Measurements from ENCODE around the gene MAP2K1. TPM values are rescaled to one million over a fixed set of nuclear protein-coding genes. Genes with fewer than 3 reads are reported as not detected.
A peak's percentile ranks its signal among the peaks of the same experiment; 100 is the strongest.

The MAP2K1 gene
- total and polyA plus RNA-seq, 9 of the 15 experiments (the other 6 are each of a cell fraction or from before 2014, with no cell fraction given) = 7.5 to 58.3 (median 30.0) TPM

DNA sequence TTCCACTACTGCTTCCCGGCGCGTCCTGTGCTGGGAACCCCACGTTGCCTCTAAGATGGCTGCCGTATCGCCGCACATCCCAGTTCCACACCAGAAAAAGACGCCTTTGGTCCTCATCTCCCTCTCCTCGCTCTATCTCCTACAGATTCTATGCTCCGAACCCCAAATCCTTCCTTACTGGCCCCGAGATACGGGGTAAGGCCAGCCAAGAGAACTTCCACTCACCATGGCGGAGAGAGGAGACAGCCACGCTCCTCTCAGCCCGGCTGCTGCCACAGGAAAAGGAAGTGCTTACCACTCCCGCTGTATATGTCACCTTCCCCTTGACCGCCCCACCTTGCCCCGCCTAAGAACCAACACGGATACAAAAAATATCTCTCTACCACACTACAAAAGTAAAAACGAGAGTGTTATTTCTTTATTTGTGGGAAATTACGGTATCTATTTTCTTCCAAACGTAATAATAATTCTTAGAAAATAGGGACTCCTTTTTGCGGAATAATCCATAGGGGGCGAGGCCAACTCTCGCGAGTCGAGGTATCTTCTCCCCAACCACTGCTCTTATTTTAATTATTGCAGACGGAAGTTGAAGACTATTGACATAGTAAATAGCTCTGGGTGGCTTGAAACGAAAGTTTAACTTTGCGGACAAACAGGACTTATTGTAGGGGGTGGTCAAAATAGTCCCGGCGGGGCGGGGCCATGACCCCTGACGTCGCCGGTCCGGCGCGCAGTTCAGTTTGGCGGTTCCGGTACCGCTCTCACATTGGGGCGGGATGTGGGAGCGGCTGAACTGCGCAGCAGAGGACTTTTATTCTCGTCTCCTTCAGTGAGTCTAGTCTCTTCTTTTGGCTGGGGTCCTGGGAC lies 118.1 kb downstream of the MAP2K1 start, which contains the start of the genes RPL4 and ZWILCH (continued):
- TF ChIP-seq ZNF696 (CRISPR knock-in tag; conservative IDR thresholded peaks at IDR 0.05) (no peak), ARID2 (IDR thresholded peaks at IDR 0.05) (0 out of 2 replicates have a peak, but pooled peaks have one; percentile 32), CEBPZ (IDR thresholded peaks at IDR 0.05; ENCODE audit: borderline replicate concordance, low read depth, low read length) (no peak), DPF2 (IDR thresholded peaks at IDR 0.05) (peak; percentile 48; the same call in 1 of the 2 replicates), ZNF57 (CRISPR knock-in tag; IDR thresholded peaks at IDR 0.05) (no peak), POU5F1 (IDR thresholded peaks at IDR 0.05; ENCODE audit: borderline replicate concordance, low read depth, low read length, partially characterized antibody) (no peak), RREB1 (CRISPR knock-in tag; IDR thresholded peaks at IDR 0.05) (no peak), HINFP (tag; conservative IDR thresholded peaks at IDR 0.05; ENCODE audit: low read depth) (no peak), SAP30 (IDR thresholded peaks at IDR 0.05; ENCODE audit: borderline replicate concordance, insufficient read depth, low read depth, low read length, poor library complexity, severe bottlenecking) (peak; percentile 96), SREBF1 (IDR thresholded peaks at IDR 0.05; ENCODE audit: borderline replicate concordance, low read depth, low read length) (no peak), NCOA2 (IDR thresholded peaks at IDR 0.05; ENCODE audit: partially characterized antibody in 2 of 2) (no peak), PYGO2 (tag; IDR thresholded peaks at IDR 0.05) (no peak), POLR2A (conservative IDR thresholded peaks at IDR 0.05) (peak; percentile 100), ZKSCAN3 (CRISPR knock-in tag; IDR thresholded peaks at IDR 0.05) (no peak), STAT5A (IDR thresholded peaks at IDR 0.05; ENCODE audit: borderline replicate concordance, low read length) (peak; percentile 4; the same call in 1 of the 2 replicates), GATAD2B (IDR thresholded peaks at IDR 0.05; ENCODE audit: borderline replicate concordance) (no peak)
